HepG2 (cell line): ENCODE data around the gene UBXN2A. TPM values are rescaled to one million over a fixed set of nuclear protein-coding genes. Genes with fewer than 3 reads are reported as not detected.
A peak's percentile ranks its signal among the peaks of the same experiment; 100 is the strongest.

Experiments
- ARNT2 ChIP-seq: sonication (generic); formaldehyde crosslinking; IDR thresholded peaks from 2 replicates; pipeline ENCODE4 v1.8.0; 2022; ENCODE audit warnings: mild to moderate bottlenecking, low read depth, missing genetic modification reagents, moderate library complexity
- ETV5 ChIP-seq: IDR thresholded peaks from 2 replicates; pipeline ENCODE4 v1.6.1; 2018; ENCODE audit warnings: missing biosample characterization, missing genetic modification reagents, inconsistent platforms, borderline replicate concordance
- FOSL2 ChIP-seq: sonication (generic); formaldehyde crosslinking; IDR thresholded peaks from 2 replicates; pipeline ENCODE4 v1.4.0; 2020; ENCODE audit warnings: missing genetic modification reagents
- GABPA ChIP-seq, 2 experiments: IDR thresholded peaks; 2 replicates each; pipeline ENCODE4 v1.6.1; 2011 to 2016; ENCODE audit warnings: low read depth in 2 of 2, low read length in 1 of 2, missing biosample characterization in 1 of 2, missing genetic modification characterization in 1 of 2
- HMGXB4 ChIP-seq, 2 experiments: sonication (generic) in 1 of 2; formaldehyde crosslinking in 1 of 2; IDR thresholded peaks; 2 replicates each; pipeline versions ENCODE4 v1.4.0 to v1.6.1; 2018 to 2020; ENCODE audit warnings: missing genetic modification reagents in 2 of 2, borderline replicate concordance in 1 of 2, low read depth in 1 of 2, mild to moderate bottlenecking in 1 of 2, missing biosample characterization in 1 of 2
- HOXD1 ChIP-seq: sonication (generic); formaldehyde crosslinking; IDR thresholded peaks from 2 replicates; pipeline ENCODE4 v1.5.0; 2020; ENCODE audit warnings: missing genetic modification reagents
- KDM3A ChIP-seq: IDR thresholded peaks from 2 replicates; pipeline ENCODE4 v1.6.1; 2018; ENCODE audit warnings: low read depth, missing compliant biosample characterization
- MBD4 ChIP-seq: IDR thresholded peaks from 2 replicates; pipeline ENCODE4 v1.6.1; 2012; ENCODE audit warnings: low read length, inconsistent platforms, borderline replicate concordance
- NR2F6 ChIP-seq, 2 experiments: IDR thresholded peaks; 2 replicates each; pipeline ENCODE4 v1.6.1; 2016; ENCODE audit warnings: antibody characterized with exemption in 1 of 2, mild to moderate bottlenecking in 1 of 2
- PITX1 ChIP-seq: sonication (generic); formaldehyde crosslinking; IDR thresholded peaks from 2 replicates; pipeline ENCODE4 v1.5.1; 2020; ENCODE audit warnings: mild to moderate bottlenecking, missing genetic modification reagents
- SOX13 ChIP-seq, 3 experiments: fragments of 450-650 bp in 1 of 3; sonication (generic) in 1 of 3; formaldehyde crosslinking in 1 of 3; IDR thresholded peaks in 2 of 3; conservative IDR thresholded peaks in 1 of 3; 2 replicates each; pipeline versions ENCODE4 v1.5.0 to v1.6.1; 2016 to 2020; ENCODE audit warnings: antibody characterized with exemption in 1 of 3, mild to moderate bottlenecking in 1 of 3, missing compliant biosample characterization in 1 of 3, missing genetic modification reagents in 1 of 3, moderate library complexity in 1 of 3
- ZFP36L2 ChIP-seq: sonication (generic); formaldehyde crosslinking; IDR thresholded peaks from 2 replicates; pipeline ENCODE4 v1.4.0; 2020; ENCODE audit warnings: missing genetic modification reagents
- ZHX2 ChIP-seq, 2 experiments: sonication (generic) in 1 of 2; formaldehyde crosslinking in 1 of 2; IDR thresholded peaks; 2 replicates each; pipeline versions ENCODE4 v1.6.1 to v1.9.0; 2014 to 2022; ENCODE audit warnings: antibody characterized with exemption in 1 of 2, borderline replicate concordance in 1 of 2, inconsistent platforms in 1 of 2, low read depth in 1 of 2, missing genetic modification reagents in 1 of 2
- ZIK1 ChIP-seq: sonication (generic); formaldehyde crosslinking; IDR thresholded peaks from 2 replicates; pipeline ENCODE4 v1.5.0; 2020; ENCODE audit warnings: mild to moderate bottlenecking, low read depth, missing genetic modification reagents, borderline replicate concordance
- ZKSCAN1 ChIP-seq: fragments of 150-350 bp; IDR thresholded peaks from 2 replicates; pipeline ENCODE4 v1.6.1; 2014; ENCODE audit warnings: low read length
- ZNF367 ChIP-seq: sonication (generic); formaldehyde crosslinking; IDR thresholded peaks from 2 replicates; pipeline ENCODE4 v1.4.0; 2020; ENCODE audit warnings: missing genetic modification reagents, borderline replicate concordance
- ZNF543 ChIP-seq: sonication (generic); formaldehyde crosslinking; IDR thresholded peaks from 2 replicates; pipeline ENCODE4 v1.4.0; 2020; ENCODE audit warnings: mild to moderate bottlenecking, missing genetic modification reagents
- ZNF546 ChIP-seq: sonication (generic); formaldehyde crosslinking; conservative IDR thresholded peaks from 2 replicates; pipeline ENCODE4 v1.8.1; 2023; ENCODE audit warnings: mild to moderate bottlenecking, missing genetic modification reagents
- ZNF597 ChIP-seq: sonication (generic); formaldehyde crosslinking; IDR thresholded peaks from 2 replicates; pipeline ENCODE4 v1.5.0; 2020; ENCODE audit warnings: missing genetic modification reagents
- ZNF703 ChIP-seq: sonication (generic); formaldehyde crosslinking; IDR thresholded peaks from 2 replicates; pipeline ENCODE4 v1.5.1; 2020; ENCODE audit warnings: missing genetic modification reagents, mild to moderate bottlenecking, moderate library complexity, borderline replicate concordance
- polyA plus RNA-seq, 8 experiments: library from polyadenylated mRNA; depleted of rRNA in 3 of 8; stranded (reverse) in 7 of 8; unstranded in 1 of 8; fragments of >200 nt; fragmentation: Illumina TruSeq in 4 of 8; extraction: Trizol in 4 of 8; gene quantifications; 2 replicates each; pipeline versions ENCODE4 v1.2.1 to v1.2.3, GENCODE V29; 2011 to 2016; ENCODE audit warnings: low read depth in 4 of 8, missing spikeins in 1 of 8, mixed read lengths in 1 of 8; ENCODE audit not compliant: insufficient read depth in 1 of 8
- total RNA-seq, 5 experiments: library from RNA; depleted of rRNA; stranded (reverse); fragments of >200 nt; fragmentation: Illumina TruSeq; extraction: Trizol; gene quantifications; 2 replicates each; pipeline ENCODE4 v1.2.3, GENCODE V29; 2016; ENCODE audit warnings: low read depth in 1 of 5

The UBXN2A gene
- total and polyA plus RNA-seq, 2 of the 13 experiments (the other 11 are each of a cell fraction or from before 2014, with no cell fraction given): 8.3 to 20.9 TPM

DNA sequence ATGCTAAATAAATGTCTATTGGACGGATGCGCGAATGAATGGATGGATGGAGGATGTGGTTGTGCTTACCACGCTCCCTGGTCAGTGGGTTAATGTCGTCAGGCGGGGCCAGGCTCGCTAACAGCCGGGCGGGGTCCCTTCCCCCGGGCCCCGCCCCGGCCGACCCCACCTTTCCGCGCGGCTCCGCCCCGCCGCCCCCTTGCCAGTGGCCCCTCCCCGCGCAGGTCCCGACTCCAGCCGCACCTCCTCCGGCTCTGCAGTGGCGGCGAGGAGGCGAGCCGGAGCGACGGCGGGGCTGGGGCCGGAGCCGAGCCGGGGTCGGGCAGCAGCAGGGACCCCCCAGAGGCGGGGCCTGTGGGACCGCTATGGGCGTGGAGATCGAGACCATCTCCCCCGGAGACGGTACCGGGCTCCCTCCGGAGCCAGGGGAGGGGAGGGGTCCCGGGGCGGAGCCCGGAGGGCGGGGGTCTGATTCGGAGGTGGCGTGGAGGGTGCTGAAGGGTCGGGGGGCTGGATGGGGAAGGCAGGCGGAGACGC, 109.3 kb downstream of the UBXN2A start, which contains the start of gene FKBP1B (continued):
- TF ChIP-seq ZHX2 (IDR thresholded peaks at IDR 0.05; ENCODE audit: low read depth) (no peak), ZHX2 (CRISPR knock-in tag; IDR thresholded peaks at IDR 0.05; ENCODE audit: borderline replicate concordance) (no peak), HOXD1 (no peak), FOSL2 (no peak; the same call in 1 of the 2 replicates), GABPA (IDR thresholded peaks at IDR 0.05; ENCODE audit: low read depth, low read length) (no peak), GABPA (CRISPR knock-in tag; IDR thresholded peaks at IDR 0.05; ENCODE audit: low read depth) (no peak), ARNT2 (CRISPR knock-in tag) (no peak; the same call in 1 of the 2 replicates), ZKSCAN1 (no peak), ZNF597 (CRISPR knock-in tag) (no peak), PITX1 (CRISPR knock-in tag) (no peak), SOX13 (IDR thresholded peaks at IDR 0.05) (no peak), SOX13 (CRISPR knock-in tag; conservative IDR thresholded peaks at IDR 0.05 in 1 of 2, IDR thresholded peaks at IDR 0.05 in 1 of 2) (peak in 1 of 2 experiments; percentile 32; a peak in 1 of 4 replicates), ZFP36L2 (CRISPR knock-in tag) (no peak), HMGXB4 (CRISPR knock-in tag; IDR thresholded peaks at IDR 0.05; ENCODE audit: borderline replicate concordance in 1 of 2, low read depth in 1 of 2) (peak in 1 of 2 experiments; percentile 45; a peak in 2 of 4 replicates), NR2F6 (IDR thresholded peaks at IDR 0.05) (no peak), NR2F6 (CRISPR knock-in tag; IDR thresholded peaks at IDR 0.05) (no peak), ZNF367 (CRISPR knock-in tag) (no peak), ZNF546 (no peak), ZNF703 (CRISPR knock-in tag) (no peak), KDM3A (CRISPR knock-in tag) (no peak), ZIK1 (no peak), MBD4 (no peak), ETV5 (peak; percentile 30; the same call in 1 of the 2 replicates), ZNF543 (CRISPR knock-in tag) (no peak)
